ENCODE results near the gene SMIM21. TPM values are rescaled to one million over a fixed set of nuclear protein-coding genes. Genes with fewer than 3 reads are reported as not detected.

SMIM21 gene
- total and polyA plus RNA-seq, 3 donors from 2014 or later = 0.50 to 3.2 (median 2.8) TPM

DNA sequence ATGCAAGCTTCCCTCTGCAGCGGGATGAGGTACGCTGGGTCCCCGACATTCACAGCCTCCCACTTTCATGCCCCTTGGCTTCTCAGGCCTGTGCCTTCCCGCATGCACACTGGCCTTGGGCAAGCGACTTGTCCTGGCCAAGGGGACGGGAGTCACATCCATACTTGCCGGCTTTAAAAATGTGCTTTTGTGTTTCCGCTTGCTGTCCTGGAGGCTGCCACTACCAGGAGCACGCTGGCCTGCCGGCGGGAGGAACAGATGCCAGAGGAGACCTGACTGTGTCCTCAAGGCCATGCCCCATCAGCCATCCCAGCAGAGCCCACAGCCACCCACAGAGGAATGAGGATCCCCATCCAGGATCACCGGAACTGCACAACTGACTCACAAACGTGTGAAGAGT, 36.9 kb upstream of the SMIM21 start:
- WGBS, 2 donors = 95 to 100% methylated on average over 2 to 13 of the region's 13 CpGs
- Histone ChIP-seq H3K9me3 (no peaks in the 10 kb centered on the region), H3K36me3 (ENCODE audit: low read depth, missing control alignments) (no peaks in the 10 kb centered on the region), H3K27me3 (no peaks in the 10 kb centered on the region), H3K4me1 (no peaks in the 10 kb centered on the region), H3K4me3 (no peak overlapping the region), H3K27ac (no peak overlapping the region)
- no peak for TF ChIP-seq POLR2A (IDR thresholded peaks at IDR 0.05)
- TF ChIP-seq, protein P1, sequence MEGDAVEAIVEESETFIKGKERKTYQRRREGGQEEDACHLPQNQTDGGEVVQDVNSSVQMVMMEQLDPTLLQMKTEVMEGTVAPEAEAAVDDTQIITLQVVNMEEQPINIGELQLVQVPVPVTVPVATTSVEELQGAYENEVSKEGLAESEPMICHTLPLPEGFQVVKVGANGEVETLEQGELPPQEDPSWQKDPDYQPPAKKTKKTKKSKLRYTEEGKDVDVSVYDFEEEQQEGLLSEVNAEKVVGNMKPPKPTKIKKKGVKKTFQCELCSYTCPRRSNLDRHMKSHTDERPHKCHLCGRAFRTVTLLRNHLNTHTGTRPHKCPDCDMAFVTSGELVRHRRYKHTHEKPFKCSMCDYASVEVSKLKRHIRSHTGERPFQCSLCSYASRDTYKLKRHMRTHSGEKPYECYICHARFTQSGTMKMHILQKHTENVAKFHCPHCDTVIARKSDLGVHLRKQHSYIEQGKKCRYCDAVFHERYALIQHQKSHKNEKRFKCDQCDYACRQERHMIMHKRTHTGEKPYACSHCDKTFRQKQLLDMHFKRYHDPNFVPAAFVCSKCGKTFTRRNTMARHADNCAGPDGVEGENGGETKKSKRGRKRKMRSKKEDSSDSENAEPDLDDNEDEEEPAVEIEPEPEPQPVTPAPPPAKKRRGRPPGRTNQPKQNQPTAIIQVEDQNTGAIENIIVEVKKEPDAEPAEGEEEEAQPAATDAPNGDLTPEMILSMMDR (IDR thresholded peaks at IDR 0.05) = no peak
- intact Hi-C loops (cut with DNase I; ENCODE audit: low total_unique reads) = no loop called here
- DNase-seq = no peak

- 74 to 83% methylated on average over 10 of the region's 10 CpGs for WGBS, 2 donors
- no peaks in the 10 kb centered on the region for H3K4me1 ChIP-seq
- H3K36me3 ChIP-seq (ENCODE audit: low read depth, missing control alignments) = no peaks in the 10 kb centered on the region
- intact Hi-C loops (cut with DNase I; ENCODE audit: low total_unique reads) = no loop called here
- H3K4me3 ChIP-seq = no peak overlapping the region
- no peak overlapping the region for H3K27ac ChIP-seq
- no peak for DNase-seq
- H3K27me3 ChIP-seq = no peaks in the 10 kb centered on the region
- no peak for TF ChIP-seq POLR2A (IDR thresholded peaks at IDR 0.05)
- TF ChIP-seq, protein P1 (IDR thresholded peaks at IDR 0.05) = no peak
- no peaks in the 10 kb centered on the region for H3K9me3 ChIP-seq
These were observed 34.8 kb upstream of the SMIM21 start for GRCh38 chr18:75462178-75462832.

DNA sequence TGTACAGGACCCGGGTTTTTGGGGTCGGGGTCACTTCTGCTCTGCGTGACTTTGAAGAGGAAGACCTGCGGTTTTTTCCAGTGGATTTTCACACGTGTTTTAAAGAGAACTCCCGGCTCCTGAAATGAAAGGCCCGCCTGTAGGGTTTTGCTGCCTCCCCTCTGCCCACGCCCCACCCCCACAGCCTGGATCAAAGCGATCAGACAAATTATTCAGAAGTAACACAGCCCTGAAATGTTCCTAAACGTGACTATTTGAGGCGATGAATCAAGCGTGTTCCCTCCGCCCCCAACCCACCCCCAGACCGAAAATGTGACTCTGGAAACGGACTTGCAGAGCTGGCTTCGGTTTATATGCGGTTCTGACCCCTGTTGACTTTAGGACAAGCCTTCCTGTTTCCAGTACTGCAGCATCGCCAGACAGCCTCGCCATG, 28.7 kb upstream of the SMIM21 start:
- peak overlapping the region; percentile 56 to 64 for H3K4me3 ChIP-seq
- H3K27me3 ChIP-seq = no peaks in the 10 kb centered on the region
- H3K27ac ChIP-seq = peak overlapping the region; percentile 44 to 83
- DNase-seq = no peak
- intact Hi-C loops (cut with DNase I; ENCODE audit: low total_unique reads) = no loop called here
- no peaks in the 10 kb centered on the region for H3K36me3 ChIP-seq (ENCODE audit: low read depth, missing control alignments)
- H3K4me1 ChIP-seq = peaks cover 4% of the 10 kb centered on the region
- 11 to 12% methylated on average over 13 to 19 of the region's 19 CpGs for WGBS, 2 donors
- H3K9me3 ChIP-seq = no peaks in the 10 kb centered on the region
- TF ChIP-seq, protein P1 (IDR thresholded peaks at IDR 0.05) = no peak
- no peak for TF ChIP-seq POLR2A (IDR thresholded peaks at IDR 0.05)

GRCh38 chr18:75455249-75456198, 28.0 kb upstream of the SMIM21 start:
- TF ChIP-seq, protein P1 (IDR thresholded peaks at IDR 0.05) = peak in 1 of 3 experiments; percentile 16
- no peak for TF ChIP-seq POLR2A (IDR thresholded peaks at IDR 0.05)
- peak overlapping the region; percentile 56 to 64 for H3K4me3 ChIP-seq
- WGBS, 2 donors = 3 to 4% methylated on average over 23 to 82 of the region's 84 CpGs
- peak overlapping the region; percentile 44 to 83 for H3K27ac ChIP-seq
- H3K4me1 ChIP-seq = peaks cover 4% of the 10 kb centered on the region
- no peaks in the 10 kb centered on the region for H3K9me3 ChIP-seq
- DNase-seq = peak; percentile 45
- H3K36me3 ChIP-seq (ENCODE audit: low read depth, missing control alignments) = no peaks in the 10 kb centered on the region
- no peaks in the 10 kb centered on the region for H3K27me3 ChIP-seq
- intact Hi-C loops (cut with DNase I; ENCODE audit: low total_unique reads) = no loop called here
